ENCODE results near the gene SERAC1. TPM values are rescaled to one million over a fixed set of nuclear protein-coding genes. Genes with fewer than 3 reads are reported as not detected.
A peak's percentile ranks its signal among the peaks of the same experiment; 100 is the strongest.

Gene SERAC1
- total RNA-seq, 2 donors from 2014 or later, result 15.1 to 19.4 TPM

GRCh38 chr6:158142789-158143188 lies 25.3 kb downstream of the SERAC1 start:
- Histone ChIP-seq H3K9ac (ENCODE audit: extremely low read depth, low read length, poor library complexity, severe bottlenecking) (no peak overlapping the region), H3K27me3 (ENCODE audit: control insufficient read depth, insufficient read depth, low read length, poor library complexity, severe bottlenecking) (no peaks in the 10 kb centered on the region), H3K4me1 (ENCODE audit: control insufficient read depth, insufficient read depth, low read length) (no peaks in the 10 kb centered on the region), H3K27ac (ENCODE audit: low read depth, low read length) (no peak overlapping the region), H3K9me3 (ENCODE audit: control insufficient read depth, low read length) (no peaks in the 10 kb centered on the region), H3K4me3 (ENCODE audit: low read length) (no peak overlapping the region), H3K36me3 (ENCODE audit: control insufficient read depth, insufficient read depth, low read length) (peaks cover 82% of the 10 kb centered on the region)
- no peak for TF ChIP-seq CTCF (conservative IDR thresholded peaks at IDR 0.05)
- Mint-ChIP-seq H3K36me3 (ENCODE audit: low read depth) (peaks cover 58% of the 10 kb centered on the region), H3K4me1 (peaks cover 2% of the 10 kb centered on the region), H3K4me3 (no peak overlapping the region), H3K27me3 (ENCODE audit: insufficient read depth) (no peaks in the 10 kb centered on the region), H3K27ac (no peak overlapping the region), H3K9me3 (no peaks in the 10 kb centered on the region)
- DNase-seq, result no peak

GRCh38 chr6:158131926-158132325 lies 36.1 kb downstream of the SERAC1 start:
- Histone ChIP-seq H3K27me3 (ENCODE audit: control insufficient read depth, insufficient read depth, low read length, poor library complexity, severe bottlenecking) (no peaks in the 10 kb centered on the region), H3K36me3 (ENCODE audit: control insufficient read depth, insufficient read depth, low read length) (peaks cover 66% of the 10 kb centered on the region), H3K9me3 (ENCODE audit: control insufficient read depth, low read length) (no peaks in the 10 kb centered on the region), H3K27ac (ENCODE audit: low read depth, low read length) (no peak overlapping the region), H3K4me1 (ENCODE audit: control insufficient read depth, insufficient read depth, low read length) (no peaks in the 10 kb centered on the region), H3K9ac (ENCODE audit: extremely low read depth, low read length, poor library complexity, severe bottlenecking) (no peak overlapping the region), H3K4me3 (ENCODE audit: low read length) (no peak overlapping the region)
- H3K27me3 Mint-ChIP-seq (ENCODE audit: insufficient read depth), result no peaks in the 10 kb centered on the region
- WGBS, 2 experiments (ENCODE audit: insufficient coverage in 1 of 2, insufficient read length in 1 of 2), result 92% methylated on average over 1 of the region's 1 CpG; no CpG with 5 or more reads in 1 of the 2 experiments
- H3K27ac Mint-ChIP-seq, result no peak overlapping the region
- no peaks in the 10 kb centered on the region for H3K4me1 Mint-ChIP-seq
- no peak for DNase-seq
- peak; percentile 66 for TF ChIP-seq CTCF (conservative IDR thresholded peaks at IDR 0.05)
- no peaks in the 10 kb centered on the region for H3K9me3 Mint-ChIP-seq
- peaks cover 24% of the 10 kb centered on the region for H3K36me3 Mint-ChIP-seq (ENCODE audit: low read depth)
- no peak overlapping the region for H3K4me3 Mint-ChIP-seq

- DNase-seq, result no peak
- Histone ChIP-seq H3K36me3 (ENCODE audit: control insufficient read depth, insufficient read depth, low read length) (peaks cover 79% of the 10 kb centered on the region), H3K4me1 (ENCODE audit: control insufficient read depth, insufficient read depth, low read length) (no peaks in the 10 kb centered on the region), H3K9ac (ENCODE audit: extremely low read depth, low read length, poor library complexity, severe bottlenecking) (no peak overlapping the region), H3K27me3 (ENCODE audit: control insufficient read depth, insufficient read depth, low read length, poor library complexity, severe bottlenecking) (no peaks in the 10 kb centered on the region), H3K9me3 (ENCODE audit: control insufficient read depth, low read length) (no peaks in the 10 kb centered on the region), H3K4me3 (ENCODE audit: low read length) (no peak overlapping the region), H3K27ac (ENCODE audit: low read depth, low read length) (no peak overlapping the region)
- Mint-ChIP-seq H3K27me3 (ENCODE audit: insufficient read depth) (no peaks in the 10 kb centered on the region), H3K9me3 (peaks cover 3% of the 10 kb centered on the region), H3K4me1 (no peaks in the 10 kb centered on the region), H3K27ac (no peak overlapping the region), H3K36me3 (ENCODE audit: low read depth) (peaks cover 51% of the 10 kb centered on the region), H3K4me3 (no peak overlapping the region)
- TF ChIP-seq CTCF (conservative IDR thresholded peaks at IDR 0.05), result no peak
- WGBS, 2 experiments (ENCODE audit: insufficient coverage in 1 of 2, insufficient read length in 1 of 2), result 95% methylated on average over 2 of the region's 2 CpGs; no CpG with 5 or more reads in 1 of the 2 experiments
Measured at GRCh38 chr6:158125271-158125670, 42.8 kb downstream of the SERAC1 start.

Measured in endodermal cell (in vitro differentiated cells).